GM23248 (cell line): ENCODE data around the gene COL13A1. TPM values are rescaled to one million over a fixed set of nuclear protein-coding genes. Genes with fewer than 3 reads are reported as not detected.

ENCODE experiments used
- DNase-seq: peaks from one replicate; pipeline ENCODE4 v3.0.0-alpha.2; 2015
- H2AFZ ChIP-seq: fragments of 200-600 bp; sonication (generic); 2 replicates; pipeline ENCODE4 v1.6.1; 2016; ENCODE audit warnings: antibody characterized with exemption
- H3F3A ChIP-seq: fragments of 200-600 bp; sonication (generic); 2 replicates; pipeline ENCODE4 v1.6.1; 2016; ENCODE audit warnings: mild to moderate bottlenecking, antibody characterized with exemption, mixed run types; ENCODE audit not compliant: insufficient read depth
- H3K27ac ChIP-seq: fragments of 200-600 bp; sonication (generic); 2 replicates; pipeline ENCODE4 v1.5.1; 2016; ENCODE audit warnings: mild to moderate bottlenecking
- H3K27me3 ChIP-seq: fragments of 200-600 bp; sonication (generic); replicated peaks from 2 replicates; pipeline ENCODE4 v1.6.1; 2016; ENCODE audit warnings: mild to moderate bottlenecking; ENCODE audit not compliant: insufficient read depth
- H3K36me3 ChIP-seq: fragments of 200-600 bp; sonication (generic); 2 replicates; pipeline ENCODE4 v1.6.1; 2016; ENCODE audit warnings: low read depth, mild to moderate bottlenecking
- H3K4me1 ChIP-seq: fragments of 200-600 bp; sonication (generic); 2 replicates; pipeline ENCODE4 v1.6.1; 2016; ENCODE audit warnings: mild to moderate bottlenecking; ENCODE audit not compliant: insufficient read depth
- H3K4me2 ChIP-seq: fragments of 200-600 bp; sonication (generic); one replicate; pipeline ENCODE4 v1.6.1; 2016; ENCODE audit warnings: mild to moderate bottlenecking; ENCODE audit not compliant: unreplicated experiment
- H3K4me3 ChIP-seq: fragments of 200-600 bp; sonication (generic); 2 replicates; pipeline ENCODE4 v1.5.1; 2016; ENCODE audit warnings: mild to moderate bottlenecking
- H3K79me2 ChIP-seq: fragments of 200-600 bp; sonication (generic); 2 replicates; pipeline ENCODE4 v1.6.1; 2016; ENCODE audit warnings: mild to moderate bottlenecking; ENCODE audit not compliant: insufficient read depth
- H3K9ac ChIP-seq: fragments of 200-600 bp; sonication (generic); 2 replicates; pipeline ENCODE4 v1.6.1; 2016; ENCODE audit warnings: mild to moderate bottlenecking
- H3K9me2 ChIP-seq: fragments of 200-600 bp; sonication (generic); 2 replicates; pipeline ENCODE4 v1.6.1; 2016; ENCODE audit warnings: mixed run types, mild to moderate bottlenecking, moderate library complexity; ENCODE audit not compliant: insufficient read depth
- H3K9me3 ChIP-seq: fragments of 200-600 bp; sonication (generic); one replicate; pipeline ENCODE4 v1.6.1; 2017; ENCODE audit warnings: low read depth
- H4K20me1 ChIP-seq: fragments of 200-600 bp; sonication (generic); 2 replicates; pipeline ENCODE4 v1.6.0; 2016; ENCODE audit not compliant: insufficient read depth
- EZH2 ChIP-seq: fragments of 200-600 bp; sonication (generic); IDR thresholded peaks from 2 replicates; pipeline ENCODE4 v1.6.1; 2018; ENCODE audit warnings: antibody characterized with exemption, mild to moderate bottlenecking; ENCODE audit not compliant: insufficient read depth, poor library complexity, severe bottlenecking
- EZH2phosphoT487 ChIP-seq: fragments of 200-600 bp; sonication (generic); IDR thresholded peaks from 2 replicates; pipeline ENCODE4 v1.6.1; 2018; ENCODE audit warnings: antibody characterized with exemption, moderate library complexity, mild to moderate bottlenecking, low read depth; ENCODE audit not compliant: insufficient read depth
- WGBS, 2 experiments: methylation state at CpG; one replicate each; pipeline ENCODE4 v1.1.6; 2015 to 2017; ENCODE audit warnings: low lambda C conversion rate in 2 of 2, low coverage in 1 of 2; ENCODE audit errors: missing lambda C conversion rate in 2 of 2; 5-methylcytosine and 5-hydroxymethylcytosine counted together
- in situ Hi-C: fragments of 300-500 bp; cut with MboI; formaldehyde crosslinking; loops from 2 replicates; pipeline ENCODE4 v1.15.0; 2020
- polyA plus RNA-seq: library from polyadenylated mRNA; unstranded; fragments of >200 nt; fragmentation: Nextera tagmentation; extraction: Ambion mirVana; gene quantifications from 2 replicates; pipeline ENCODE4 v1.2.1, GENCODE V29; 2016
- total RNA-seq: library from RNA; depleted of rRNA; stranded (reverse); fragments of >200 nt; shearing (Covaris generic); gene quantifications from 2 replicates; pipeline ENCODE4 v1.2.3, GENCODE V29; 2014

The COL13A1 gene
- total and polyA plus RNA-seq, 2 experiments from 2014 or later, result 12.8 to 17.3 TPM

DNA sequence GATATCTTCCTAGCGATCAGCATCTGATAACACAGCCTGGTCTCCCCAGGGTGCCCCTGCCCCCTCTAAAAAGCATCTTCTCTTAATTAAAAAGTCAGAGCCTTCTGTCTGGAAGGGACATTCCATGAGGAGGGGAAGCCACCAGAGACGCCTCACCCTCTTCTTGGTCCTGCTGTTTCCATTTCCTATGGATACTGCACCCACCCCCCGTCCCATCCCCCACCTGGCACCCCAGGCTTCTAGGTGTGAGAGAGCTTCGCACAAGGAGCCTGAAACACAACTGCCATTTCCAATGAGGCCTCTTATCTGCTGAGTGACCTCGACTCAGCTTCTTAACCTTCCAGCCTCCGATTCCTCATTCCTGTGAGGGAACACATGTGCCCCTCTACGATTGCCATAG lies 51.4 kb downstream of the COL13A1 start:
- TF ChIP-seq EZH2phosphoT487 (no peak), EZH2 (no peak)
- H3K9ac ChIP-seq, result no peak overlapping the region
- no peaks in the 10 kb centered on the region for H3K79me2 ChIP-seq
- H3K9me3 ChIP-seq, result no peaks in the 10 kb centered on the region
- no peak overlapping the region for H3K27ac ChIP-seq
- H3K4me2 ChIP-seq, result no peak overlapping the region
- WGBS, 2 experiments, result 90 to 92% methylated on average over 7 of the region's 7 CpGs
- H3K9me2 ChIP-seq, result no peaks in the 10 kb centered on the region
- in situ Hi-C loops, result no loop called here
- no peaks in the 10 kb centered on the region for H3K27me3 ChIP-seq
- no peak overlapping the region for H2AFZ ChIP-seq
- no peaks in the 10 kb centered on the region for H4K20me1 ChIP-seq
- H3K4me1 ChIP-seq, result peaks cover 9% of the 10 kb centered on the region
- H3K36me3 ChIP-seq, result no peaks in the 10 kb centered on the region
- no peak for DNase-seq
- H3K4me3 ChIP-seq, result no peak overlapping the region
- H3F3A ChIP-seq, result peaks cover 8% of the 10 kb centered on the region; the same call in 1 of the 2 replicates

DNA sequence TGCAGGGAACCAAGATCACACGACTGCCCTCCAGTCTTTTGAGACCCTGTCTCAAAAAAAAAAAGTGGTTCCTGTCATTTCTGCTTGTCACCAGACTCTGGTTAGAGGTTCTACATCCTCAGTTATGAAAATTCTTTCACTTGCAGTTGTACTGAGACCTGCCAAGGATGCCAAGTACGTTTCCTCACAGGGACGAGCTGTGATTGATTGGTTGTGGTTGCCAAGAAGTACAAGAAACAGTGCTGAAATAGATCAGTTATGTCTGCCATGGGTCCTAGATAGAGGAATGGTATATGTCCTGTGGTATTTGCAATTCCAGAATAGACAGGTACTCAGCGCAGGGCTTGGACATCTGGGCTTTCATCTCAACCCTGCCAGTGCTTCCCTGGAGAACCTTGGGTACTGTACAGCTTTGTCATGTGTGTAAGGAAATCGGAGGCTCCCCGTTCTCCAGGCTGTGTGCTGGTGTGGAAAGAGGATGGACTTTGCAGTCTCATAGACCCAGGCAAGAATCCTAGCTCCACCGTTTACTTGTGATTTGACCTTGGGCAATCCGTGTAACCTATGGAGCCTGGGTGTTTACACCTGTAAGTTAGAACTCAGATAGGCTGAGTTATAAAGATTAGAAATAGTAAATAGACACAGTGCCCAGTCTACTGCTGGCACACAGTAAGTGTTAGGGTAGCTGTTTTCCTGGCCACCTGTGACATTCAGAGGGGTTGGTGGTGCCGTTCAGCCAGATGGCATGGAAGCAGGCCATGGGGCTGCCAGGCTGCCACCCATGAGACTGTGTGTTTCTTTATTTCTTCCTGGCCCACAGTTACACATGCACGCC lies 53.0 kb downstream of the COL13A1 start:
- in situ Hi-C loops, result no loop called here
- H3F3A ChIP-seq, result peaks cover 8% of the 10 kb centered on the region; the same call in 1 of the 2 replicates
- no peaks in the 10 kb centered on the region for H3K36me3 ChIP-seq
- WGBS, 2 experiments, result 83 to 84% methylated on average over 10 of the region's 10 CpGs
- no peak for DNase-seq
- H3K4me3 ChIP-seq, result no peak overlapping the region
- no peaks in the 10 kb centered on the region for H3K9me3 ChIP-seq
- H3K27me3 ChIP-seq, result no peaks in the 10 kb centered on the region
- no peak for TF ChIP-seq EZH2phosphoT487
- TF ChIP-seq EZH2, result no peak
- H3K4me1 ChIP-seq, result peaks cover 8% of the 10 kb centered on the region
- no peak overlapping the region for H2AFZ ChIP-seq
- no peaks in the 10 kb centered on the region for H4K20me1 ChIP-seq
- no peak overlapping the region for H3K27ac ChIP-seq
- H3K79me2 ChIP-seq, result no peaks in the 10 kb centered on the region
- no peak overlapping the region for H3K4me2 ChIP-seq
- H3K9me2 ChIP-seq, result no peaks in the 10 kb centered on the region
- no peak overlapping the region for H3K9ac ChIP-seq

DNA sequence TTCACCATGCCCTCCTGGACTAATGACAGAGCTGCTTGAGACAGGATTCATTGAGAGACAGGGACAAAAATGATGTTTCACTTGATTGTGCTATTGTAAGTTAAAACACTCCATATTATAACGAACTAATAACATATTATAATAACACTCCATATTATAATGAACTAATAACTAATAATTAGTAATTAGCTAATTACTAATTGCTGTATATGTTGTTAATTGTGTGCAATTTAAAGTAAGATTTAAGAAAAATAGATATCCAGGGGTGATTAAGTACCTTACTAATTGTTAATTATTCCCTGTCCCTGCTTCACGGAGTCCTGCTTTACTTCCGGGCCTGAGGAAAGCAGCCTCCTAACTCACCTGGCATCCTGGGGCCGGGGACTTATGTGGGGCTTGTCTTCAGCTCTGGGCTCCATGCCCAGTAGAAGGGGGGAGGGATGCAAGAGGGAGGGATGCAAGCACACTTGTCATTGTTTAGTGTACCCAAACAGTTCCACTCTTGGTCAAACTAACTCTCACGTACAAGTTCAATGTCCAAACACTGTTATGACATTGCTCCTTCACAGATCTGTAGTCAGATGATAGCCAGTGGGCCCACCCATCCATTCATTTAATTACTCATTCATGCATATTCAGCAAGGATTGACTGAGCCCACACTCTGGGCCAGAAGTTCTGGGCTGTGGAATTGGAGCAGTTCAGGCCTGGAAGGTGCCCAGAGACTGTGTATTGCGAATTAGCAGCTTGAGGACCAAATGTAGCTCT lies 53.8 kb downstream of the COL13A1 start:
- DNase-seq, result no peak
- TF ChIP-seq EZH2 (no peak), EZH2phosphoT487 (no peak)
- Histone ChIP-seq H3K27me3 (no peaks in the 10 kb centered on the region), H3K4me1 (peaks cover 8% of the 10 kb centered on the region), H3K36me3 (no peaks in the 10 kb centered on the region), H3K79me2 (no peaks in the 10 kb centered on the region), H3K9ac (no peak overlapping the region), H3K9me3 (no peaks in the 10 kb centered on the region), H3F3A (peaks cover 8% of the 10 kb centered on the region; the same call in 1 of the 2 replicates), H3K4me2 (no peak overlapping the region), H3K4me3 (no peak overlapping the region), H2AFZ (no peak overlapping the region), H3K27ac (no peak overlapping the region), H3K9me2 (no peaks in the 10 kb centered on the region), H4K20me1 (no peaks in the 10 kb centered on the region)
- in situ Hi-C loops, result no loop called here
- WGBS, 2 experiments, result 83 to 90% methylated on average over 6 of the region's 6 CpGs

DNA sequence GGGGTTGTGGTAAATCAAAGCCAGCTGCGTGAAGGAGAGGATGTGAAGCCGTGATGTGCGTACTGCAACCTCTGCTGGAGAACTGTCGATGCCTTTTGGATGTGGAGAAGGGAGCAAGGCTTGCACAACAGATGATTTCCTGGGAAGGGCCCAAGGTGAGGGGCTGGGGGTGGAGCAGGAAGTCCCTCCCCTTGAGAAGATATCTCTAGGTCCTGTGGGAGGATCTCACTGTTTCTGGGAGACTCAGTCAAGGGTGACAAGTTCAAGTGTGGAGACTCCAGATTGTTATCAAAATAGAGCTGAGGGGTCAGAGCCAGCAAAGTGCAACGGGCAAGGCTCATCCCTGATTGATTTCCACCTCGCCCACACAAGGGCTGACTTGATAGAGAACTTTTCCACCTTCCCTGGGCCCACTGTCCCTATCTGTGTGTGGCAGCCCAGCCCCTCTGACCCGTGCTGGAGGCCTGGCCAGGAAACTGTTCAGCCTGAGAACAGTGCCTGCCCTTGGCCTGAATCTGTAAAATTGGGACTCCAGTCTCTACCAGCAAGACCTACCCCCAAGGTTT lies 55.0 kb downstream of the COL13A1 start:
- H3K27me3 ChIP-seq, result no peaks in the 10 kb centered on the region
- WGBS, 2 experiments, result 85 to 86% methylated on average over 7 of the region's 7 CpGs
- no peaks in the 10 kb centered on the region for H3F3A ChIP-seq
- no peak overlapping the region for H3K4me3 ChIP-seq
- no peaks in the 10 kb centered on the region for H3K9me3 ChIP-seq
- no peaks in the 10 kb centered on the region for H3K36me3 ChIP-seq
- TF ChIP-seq EZH2phosphoT487, result no peak
- TF ChIP-seq EZH2, result no peak
- no peak for DNase-seq
- H3K4me2 ChIP-seq, result no peak overlapping the region
- no peak overlapping the region for H3K9ac ChIP-seq
- H2AFZ ChIP-seq, result no peak overlapping the region
- H4K20me1 ChIP-seq, result no peaks in the 10 kb centered on the region
- in situ Hi-C loops, result no loop called here
- peaks cover 8% of the 10 kb centered on the region for H3K4me1 ChIP-seq
- H3K9me2 ChIP-seq, result no peaks in the 10 kb centered on the region
- no peak overlapping the region for H3K27ac ChIP-seq
- H3K79me2 ChIP-seq, result no peaks in the 10 kb centered on the region
